Measurements from ENCODE around the gene ARHGEF40.

The ARHGEF40 gene

GRCh38 chr14:21025371-21026273 lies 44.5 kb upstream of the ARHGEF40 start:
- Histone ChIP-seq H3K9me3 (ENCODE audit: insufficient read depth, low read length, severe bottlenecking) (no peaks in the 10 kb centered on the region), H2AFZ (ENCODE audit: low read depth, low read length) (peak overlapping the region; percentile 91), H3K36me3 (ENCODE audit: insufficient read depth, low read length) (no peaks in the 10 kb centered on the region), H4K20me1 (ENCODE audit: insufficient read depth, low read length) (no peaks in the 10 kb centered on the region), H3K27ac (ENCODE audit: low read length) (peak overlapping the region; percentile 48; the same call in 1 of the 2 replicates), H3K4me2 (ENCODE audit: insufficient read depth, low read length) (peak overlapping the region; percentile 98), H3K79me2 (ENCODE audit: insufficient read depth, low read length) (no peaks in the 10 kb centered on the region), H3K9ac (ENCODE audit: low read depth, low read length) (peak overlapping the region; percentile 58), H3K27me3 (ENCODE audit: insufficient read depth, low read length, poor library complexity) (peaks cover 3% of the 10 kb centered on the region), H3K4me1 (ENCODE audit: insufficient read depth, low read length) (peaks cover 17% of the 10 kb centered on the region), H3K4me3 (ENCODE audit: low read depth in 1 of 2, low read length in 2 of 2) (peak overlapping the region; percentile 9 to 69; a peak in 3 of 4 replicates)
- no peak for DNase-seq
- ATAC-seq (ENCODE audit: insufficient read depth, low read depth) = no peak; the same call in 2 of the 3 replicates
- TF ChIP-seq EZH2 (IDR thresholded peaks at IDR 0.05; ENCODE audit: borderline replicate concordance, low read depth, low read length, severe bottlenecking) (no peak), CTCF (IDR thresholded peaks at IDR 0.05; ENCODE audit: borderline replicate concordance, extremely low read depth, low read length, poor library complexity, severe bottlenecking) (no peak)

GRCh38 chr14:21026274-21026987 lies 43.7 kb upstream of the ARHGEF40 start:
- Histone ChIP-seq H3K9ac (ENCODE audit: low read depth, low read length) (no peak overlapping the region), H2AFZ (ENCODE audit: low read depth, low read length) (no peak overlapping the region), H3K27me3 (ENCODE audit: insufficient read depth, low read length, poor library complexity) (peaks cover 11% of the 10 kb centered on the region), H3K36me3 (ENCODE audit: insufficient read depth, low read length) (no peaks in the 10 kb centered on the region), H3K79me2 (ENCODE audit: insufficient read depth, low read length) (no peaks in the 10 kb centered on the region), H3K4me1 (ENCODE audit: insufficient read depth, low read length) (peaks cover 17% of the 10 kb centered on the region), H3K4me2 (ENCODE audit: insufficient read depth, low read length) (no peak overlapping the region), H3K4me3 (ENCODE audit: low read depth in 1 of 2, low read length in 2 of 2) (no peak overlapping the region), H3K9me3 (ENCODE audit: insufficient read depth, low read length, severe bottlenecking) (no peaks in the 10 kb centered on the region), H4K20me1 (ENCODE audit: insufficient read depth, low read length) (no peaks in the 10 kb centered on the region), H3K27ac (ENCODE audit: low read length) (no peak overlapping the region)
- no peak for ATAC-seq (ENCODE audit: insufficient read depth, low read depth)
- no peak for TF ChIP-seq EZH2 (IDR thresholded peaks at IDR 0.05; ENCODE audit: borderline replicate concordance, low read depth, low read length, severe bottlenecking)
- TF ChIP-seq CTCF (IDR thresholded peaks at IDR 0.05; ENCODE audit: borderline replicate concordance, extremely low read depth, low read length, poor library complexity, severe bottlenecking) = no peak
- DNase-seq = no peak

- Histone ChIP-seq H3K9ac (ENCODE audit: low read depth, low read length) (no peak overlapping the region), H3K36me3 (ENCODE audit: insufficient read depth, low read length) (no peaks in the 10 kb centered on the region), H3K4me1 (ENCODE audit: insufficient read depth, low read length) (peaks cover 17% of the 10 kb centered on the region), H4K20me1 (ENCODE audit: insufficient read depth, low read length) (no peaks in the 10 kb centered on the region), H3K4me3 (ENCODE audit: low read depth in 1 of 2, low read length in 2 of 2) (no peak overlapping the region), H3K79me2 (ENCODE audit: insufficient read depth, low read length) (no peaks in the 10 kb centered on the region), H2AFZ (ENCODE audit: low read depth, low read length) (no peak overlapping the region), H3K27ac (ENCODE audit: low read length) (no peak overlapping the region), H3K9me3 (ENCODE audit: insufficient read depth, low read length, severe bottlenecking) (no peaks in the 10 kb centered on the region), H3K27me3 (ENCODE audit: insufficient read depth, low read length, poor library complexity) (peaks cover 16% of the 10 kb centered on the region), H3K4me2 (ENCODE audit: insufficient read depth, low read length) (no peak overlapping the region)
- no peak for TF ChIP-seq EZH2 (IDR thresholded peaks at IDR 0.05; ENCODE audit: borderline replicate concordance, low read depth, low read length, severe bottlenecking)
- TF ChIP-seq CTCF (IDR thresholded peaks at IDR 0.05; ENCODE audit: borderline replicate concordance, extremely low read depth, low read length, poor library complexity, severe bottlenecking) = no peak
- DNase-seq (no peak), ATAC-seq (ENCODE audit: insufficient read depth, low read depth) (no peak)
Measured at GRCh38 chr14:21026988-21027315, 43.2 kb upstream of the ARHGEF40 start.
